HepG2 (cell line): ENCODE results near the gene CHKA. TPM values are rescaled to one million over a fixed set of nuclear protein-coding genes. Genes with fewer than 3 reads are reported as not detected.

Experiments used
- AGO1 ChIP-seq: fragments of 200-400 bp; formaldehyde crosslinking; IDR thresholded peaks from 2 replicates; pipeline ENCODE4 v1.6.1; 2017; ENCODE audit warnings: mild to moderate bottlenecking, low read depth, low read length, moderate library complexity; ENCODE audit not compliant: poor library complexity, severe bottlenecking
- EEA1 ChIP-seq: sonication (generic); formaldehyde crosslinking; IDR thresholded peaks from 2 replicates; pipeline ENCODE4 v1.5.1; 2020; ENCODE audit warnings: mild to moderate bottlenecking, missing genetic modification reagents, borderline replicate concordance
- FLYWCH1 ChIP-seq: sonication (generic); formaldehyde crosslinking; IDR thresholded peaks from 2 replicates; pipeline ENCODE4 v1.8.1; 2023; ENCODE audit warnings: mild to moderate bottlenecking, missing genetic modification reagents
- GABPB1 ChIP-seq: IDR thresholded peaks from 2 replicates; pipeline ENCODE4 v1.6.1; 2016; ENCODE audit warnings: mild to moderate bottlenecking, missing genetic modification reagents, moderate library complexity, missing compliant biosample characterization
- HNRNPLL ChIP-seq: fragments of 200-400 bp; formaldehyde crosslinking; IDR thresholded peaks from 2 replicates; pipeline ENCODE4 v1.6.1; 2017; ENCODE audit warnings: mild to moderate bottlenecking, low read depth, low read length; ENCODE audit not compliant: poor library complexity, severe bottlenecking
- JDP2 ChIP-seq: sonication (generic); formaldehyde crosslinking; IDR thresholded peaks from 2 replicates; pipeline ENCODE4 v1.8.1; 2022; ENCODE audit warnings: missing genetic modification reagents, borderline replicate concordance
- POGK ChIP-seq: sonication (generic); formaldehyde crosslinking; conservative IDR thresholded peaks from 2 replicates; pipeline ENCODE4 v1.8.0; 2022; ENCODE audit warnings: mild to moderate bottlenecking, moderate library complexity, missing genetic modification reagents
- SOX13 ChIP-seq, 3 experiments: fragments of 450-650 bp in 1 of 3; sonication (generic) in 1 of 3; formaldehyde crosslinking in 1 of 3; IDR thresholded peaks in 2 of 3; conservative IDR thresholded peaks in 1 of 3; 2 replicates each; pipeline versions ENCODE4 v1.5.0 to v1.6.1; 2016 to 2020; ENCODE audit warnings: antibody characterized with exemption in 1 of 3, mild to moderate bottlenecking in 1 of 3, missing compliant biosample characterization in 1 of 3, missing genetic modification reagents in 1 of 3, moderate library complexity in 1 of 3
- TBX2 ChIP-seq: sonication (generic); formaldehyde crosslinking; IDR thresholded peaks from 2 replicates; pipeline ENCODE4 v1.5.0; 2020; ENCODE audit warnings: missing genetic modification reagents, mild to moderate bottlenecking, borderline replicate concordance
- ZNF3 ChIP-seq: IDR thresholded peaks from 2 replicates; pipeline ENCODE4 v1.7.0; 2017; ENCODE audit warnings: inconsistent platforms
- ZNF331 ChIP-seq: sonication (generic); formaldehyde crosslinking; IDR thresholded peaks from 2 replicates; pipeline ENCODE4 v1.4.0; 2020; ENCODE audit warnings: missing genetic modification reagents
- ZNF552 ChIP-seq: sonication (generic); formaldehyde crosslinking; IDR thresholded peaks from 2 replicates; pipeline ENCODE4 v1.9.0; 2022; ENCODE audit warnings: missing genetic modification reagents, mild to moderate bottlenecking, borderline replicate concordance
- ZNF562 ChIP-seq: sonication (generic); formaldehyde crosslinking; IDR thresholded peaks from 2 replicates; pipeline ENCODE4 v1.8.0; 2022; ENCODE audit warnings: missing genetic modification reagents, borderline replicate concordance
- ZNF710 ChIP-seq: sonication (generic); formaldehyde crosslinking; IDR thresholded peaks from 2 replicates; pipeline ENCODE4 v1.5.0; 2020; ENCODE audit warnings: mild to moderate bottlenecking, missing genetic modification reagents, borderline replicate concordance
- ZNF746 ChIP-seq: sonication (generic); formaldehyde crosslinking; IDR thresholded peaks from 2 replicates; pipeline ENCODE4 v1.8.0; 2022; ENCODE audit warnings: mild to moderate bottlenecking, missing genetic modification reagents
- polyA plus RNA-seq, 8 experiments: library from polyadenylated mRNA; depleted of rRNA in 3 of 8; stranded (reverse) in 7 of 8; unstranded in 1 of 8; fragments of >200 nt; fragmentation: Illumina TruSeq in 4 of 8; extraction: Trizol in 4 of 8; gene quantifications; 2 replicates each; pipeline versions ENCODE4 v1.2.1 to v1.2.3, GENCODE V29; 2011 to 2016; ENCODE audit warnings: low read depth in 4 of 8, missing spikeins in 1 of 8, mixed read lengths in 1 of 8; ENCODE audit not compliant: insufficient read depth in 1 of 8
- total RNA-seq, 5 experiments: library from RNA; depleted of rRNA; stranded (reverse); fragments of >200 nt; fragmentation: Illumina TruSeq; extraction: Trizol; gene quantifications; 2 replicates each; pipeline ENCODE4 v1.2.3, GENCODE V29; 2016; ENCODE audit warnings: low read depth in 1 of 5
- TF ChIP-seq, protein P1 (sequence below): sonication (generic); formaldehyde crosslinking; IDR thresholded peaks from 2 replicates; pipeline ENCODE4 v1.4.0; 2020; ENCODE audit warnings: mild to moderate bottlenecking, missing genetic modification reagents, borderline replicate concordance
- TF ChIP-seq, protein P2 (sequence below): sonication (generic); formaldehyde crosslinking; IDR thresholded peaks from 2 replicates; pipeline ENCODE4 v1.8.1; 2022; ENCODE audit warnings: low read depth, mild to moderate bottlenecking, missing genetic modification reagents

The CHKA gene
- total and polyA plus RNA-seq, 2 of the 13 experiments (the other 11 are each of a cell fraction or from before 2014, with no cell fraction given) = 71.6 to 92.7 TPM

DNA sequence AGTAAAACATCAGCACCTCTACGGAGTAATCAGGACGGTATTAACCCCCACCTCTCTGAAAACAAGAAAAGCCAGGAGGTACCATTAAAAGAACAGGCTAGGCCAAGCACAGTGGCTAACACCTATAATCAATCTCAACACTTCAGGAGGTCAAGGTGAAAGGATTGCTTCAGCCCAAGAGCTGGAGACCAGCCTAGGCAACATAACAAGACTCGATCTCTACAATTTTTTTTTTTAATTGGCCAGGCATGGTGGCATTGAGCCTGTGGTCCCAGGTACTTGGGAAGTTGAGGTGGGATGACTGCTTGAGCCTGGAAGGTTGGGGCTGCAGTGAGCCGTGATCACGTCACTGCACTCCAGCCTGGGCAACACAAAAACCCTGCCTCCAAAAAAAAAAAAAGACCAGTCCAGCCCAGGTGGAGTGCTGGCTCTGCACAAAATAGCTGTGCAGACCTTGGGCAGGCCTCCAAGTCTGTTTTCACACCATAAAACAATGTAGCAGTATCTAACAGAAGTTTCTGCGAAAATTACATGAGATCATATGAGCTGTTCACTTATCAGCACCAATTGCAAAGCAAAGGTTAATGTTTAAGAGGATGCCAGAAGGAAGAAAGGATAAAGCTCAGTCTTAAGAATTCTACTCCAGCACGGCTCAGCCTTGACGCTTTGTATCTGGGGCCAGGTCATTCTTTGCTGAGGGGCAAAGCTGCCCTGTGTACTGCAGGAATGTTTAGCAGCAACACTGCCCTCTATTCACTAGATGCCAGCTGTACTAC is 14.8 kb downstream of the CHKA start (continued):
- TF ChIP-seq TBX2 (CRISPR knock-in tag) (peak; percentile 43; the same call in 1 of the 2 replicates), JDP2 (no peak), SOX13 (IDR thresholded peaks at IDR 0.05) (no peak), SOX13 (CRISPR knock-in tag; conservative IDR thresholded peaks at IDR 0.05 in 1 of 2, IDR thresholded peaks at IDR 0.05 in 1 of 2) (peak in 1 of 2 experiments; percentile 29; a peak in 1 of 4 replicates), POGK (no peak), ZNF746 (no peak), FLYWCH1 (no peak), ZNF3 (CRISPR knock-in tag) (no peak), HNRNPLL (no peak), EEA1 (no peak), GABPB1 (CRISPR knock-in tag) (no peak), AGO1 (no peak), ZNF552 (CRISPR knock-in tag) (no peak), ZNF331 (CRISPR knock-in tag) (no peak), ZNF710 (CRISPR knock-in tag) (0 out of 2 replicates have a peak, but pooled peaks have one; percentile 31), ZNF562 (CRISPR knock-in tag) (no peak)
- TF ChIP-seq, protein P1, sequence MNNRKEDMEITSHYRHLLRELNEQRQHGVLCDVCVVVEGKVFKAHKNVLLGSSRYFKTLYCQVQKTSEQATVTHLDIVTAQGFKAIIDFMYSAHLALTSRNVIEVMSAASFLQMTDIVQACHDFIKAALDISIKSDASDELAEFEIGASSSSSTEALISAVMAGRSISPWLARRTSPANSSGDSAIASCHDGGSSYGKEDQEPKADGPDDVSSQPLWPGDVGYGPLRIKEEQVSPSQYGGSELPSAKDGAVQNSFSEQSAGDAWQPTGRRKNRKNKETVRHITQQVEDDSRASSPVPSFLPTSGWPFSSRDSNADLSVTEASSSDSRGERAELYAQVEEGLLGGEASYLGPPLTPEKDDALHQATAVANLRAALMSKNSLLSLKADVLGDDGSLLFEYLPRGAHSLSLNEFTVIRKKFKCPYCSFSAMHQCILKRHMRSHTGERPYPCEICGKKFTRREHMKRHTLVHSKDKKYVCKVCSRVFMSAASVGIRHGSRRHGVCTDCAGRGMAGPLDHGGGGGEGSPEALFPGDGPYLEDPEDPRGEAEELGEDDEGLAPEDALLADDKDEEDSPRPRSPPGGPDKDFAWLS = no peak
- TF ChIP-seq, protein P2, sequence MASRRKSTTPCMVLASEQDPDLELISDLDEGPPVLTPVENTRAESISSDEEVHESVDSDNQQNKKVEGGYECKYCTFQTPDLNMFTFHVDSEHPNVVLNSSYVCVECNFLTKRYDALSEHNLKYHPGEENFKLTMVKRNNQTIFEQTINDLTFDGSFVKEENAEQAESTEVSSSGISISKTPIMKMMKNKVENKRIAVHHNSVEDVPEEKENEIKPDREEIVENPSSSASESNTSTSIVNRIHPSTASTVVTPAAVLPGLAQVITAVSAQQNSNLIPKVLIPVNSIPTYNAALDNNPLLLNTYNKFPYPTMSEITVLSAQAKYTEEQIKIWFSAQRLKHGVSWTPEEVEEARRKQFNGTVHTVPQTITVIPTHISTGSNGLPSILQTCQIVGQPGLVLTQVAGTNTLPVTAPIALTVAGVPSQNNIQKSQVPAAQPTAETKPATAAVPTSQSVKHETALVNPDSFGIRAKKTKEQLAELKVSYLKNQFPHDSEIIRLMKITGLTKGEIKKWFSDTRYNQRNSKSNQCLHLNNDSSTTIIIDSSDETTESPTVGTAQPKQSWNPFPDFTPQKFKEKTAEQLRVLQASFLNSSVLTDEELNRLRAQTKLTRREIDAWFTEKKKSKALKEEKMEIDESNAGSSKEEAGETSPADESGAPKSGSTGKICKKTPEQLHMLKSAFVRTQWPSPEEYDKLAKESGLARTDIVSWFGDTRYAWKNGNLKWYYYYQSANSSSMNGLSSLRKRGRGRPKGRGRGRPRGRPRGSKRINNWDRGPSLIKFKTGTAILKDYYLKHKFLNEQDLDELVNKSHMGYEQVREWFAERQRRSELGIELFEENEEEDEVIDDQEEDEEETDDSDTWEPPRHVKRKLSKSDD = no peak
